GM23248 (cell line): ENCODE data around the gene ARL17B.
"Not testable (repeated sequence)": the region's sequence is repeated elsewhere in the genome, so short reads cannot be mapped to it uniquely, and the experiment has no call there.

Source experiments
- EZH2 ChIP-seq: fragments of 200-600 bp; sonication (generic); IDR thresholded peaks from 2 replicates; pipeline ENCODE4 v1.6.1; 2018; ENCODE audit warnings: antibody characterized with exemption, mild to moderate bottlenecking; ENCODE audit not compliant: insufficient read depth, poor library complexity, severe bottlenecking
- EZH2phosphoT487 ChIP-seq: fragments of 200-600 bp; sonication (generic); IDR thresholded peaks from 2 replicates; pipeline ENCODE4 v1.6.1; 2018; ENCODE audit warnings: antibody characterized with exemption, moderate library complexity, mild to moderate bottlenecking, low read depth; ENCODE audit not compliant: insufficient read depth

DNA sequence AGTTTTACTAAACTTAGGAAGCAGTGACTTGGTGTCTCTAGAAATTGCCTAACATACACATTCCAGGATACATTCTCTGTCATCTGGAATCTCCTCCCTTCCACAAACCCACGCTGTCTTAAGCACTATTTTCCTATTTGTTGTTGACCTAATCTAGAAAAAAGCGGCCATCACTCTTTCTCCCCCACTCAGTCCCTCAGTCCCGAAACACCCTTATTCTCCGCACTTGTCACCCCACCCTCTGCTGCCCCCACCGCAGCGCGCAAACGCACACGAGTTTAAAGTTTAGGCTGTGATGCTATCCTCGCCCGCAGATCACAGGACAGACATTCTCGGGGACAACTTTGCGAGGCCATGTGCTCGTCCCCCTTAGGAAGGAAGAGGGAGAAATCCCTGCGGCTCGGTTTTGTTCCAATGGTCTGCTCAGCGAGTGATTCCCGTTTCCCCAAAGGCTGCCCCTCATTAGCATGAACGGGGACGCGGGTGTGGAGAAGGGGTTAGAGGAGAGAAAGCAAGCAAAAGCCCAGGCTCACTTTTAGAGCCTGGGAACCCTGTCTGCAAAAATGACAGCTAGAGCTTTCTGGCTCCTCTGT is 95.4 kb downstream of the ARL17B start:
- not testable (repeated sequence) for TF ChIP-seq EZH2phosphoT487, EZH2
